ENCODE measurements around the gene HOXD10. TPM values are rescaled to one million over a fixed set of nuclear protein-coding genes. Genes with fewer than 3 reads are reported as not detected.

HOXD10 gene
- not detected for total RNA-seq

GRCh38 chr2:176115883-176116813 is at the start of gene HOXD10:
Gene HOXD10 (plus strand): TSS chr2:176116778. CDS start chr2:176116834, 56 bp downstream.

DNA sequence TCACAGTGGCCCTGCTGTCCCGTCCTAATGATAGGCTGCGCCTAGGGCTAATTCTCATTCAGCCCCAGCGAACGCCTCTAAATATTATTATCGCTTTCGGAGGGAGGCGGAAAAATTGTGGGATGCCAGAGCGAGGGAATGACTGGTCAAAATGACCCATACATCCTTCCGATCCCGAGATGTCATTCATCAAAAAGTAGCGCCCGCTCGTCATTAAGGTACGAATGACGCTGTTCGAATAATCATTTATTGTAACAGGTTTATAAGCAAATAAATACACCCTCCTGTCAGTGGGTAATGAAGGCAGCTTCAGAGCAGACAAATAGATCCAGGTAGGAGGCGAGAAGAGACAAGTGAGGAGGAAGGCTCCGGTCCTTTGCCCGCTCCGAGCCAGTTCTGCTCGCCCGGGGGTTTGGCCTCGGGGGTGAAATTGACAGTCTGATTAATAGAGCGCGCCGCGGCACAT is 32.7 kb upstream of the HOXD10 start, which contains the start of gene EVX2:
EVX2 (minus strand) TSS at position 167 of the 466 bp plus-strand sequence. CDS start 186 bp downstream, outside the sequence.

DNA sequence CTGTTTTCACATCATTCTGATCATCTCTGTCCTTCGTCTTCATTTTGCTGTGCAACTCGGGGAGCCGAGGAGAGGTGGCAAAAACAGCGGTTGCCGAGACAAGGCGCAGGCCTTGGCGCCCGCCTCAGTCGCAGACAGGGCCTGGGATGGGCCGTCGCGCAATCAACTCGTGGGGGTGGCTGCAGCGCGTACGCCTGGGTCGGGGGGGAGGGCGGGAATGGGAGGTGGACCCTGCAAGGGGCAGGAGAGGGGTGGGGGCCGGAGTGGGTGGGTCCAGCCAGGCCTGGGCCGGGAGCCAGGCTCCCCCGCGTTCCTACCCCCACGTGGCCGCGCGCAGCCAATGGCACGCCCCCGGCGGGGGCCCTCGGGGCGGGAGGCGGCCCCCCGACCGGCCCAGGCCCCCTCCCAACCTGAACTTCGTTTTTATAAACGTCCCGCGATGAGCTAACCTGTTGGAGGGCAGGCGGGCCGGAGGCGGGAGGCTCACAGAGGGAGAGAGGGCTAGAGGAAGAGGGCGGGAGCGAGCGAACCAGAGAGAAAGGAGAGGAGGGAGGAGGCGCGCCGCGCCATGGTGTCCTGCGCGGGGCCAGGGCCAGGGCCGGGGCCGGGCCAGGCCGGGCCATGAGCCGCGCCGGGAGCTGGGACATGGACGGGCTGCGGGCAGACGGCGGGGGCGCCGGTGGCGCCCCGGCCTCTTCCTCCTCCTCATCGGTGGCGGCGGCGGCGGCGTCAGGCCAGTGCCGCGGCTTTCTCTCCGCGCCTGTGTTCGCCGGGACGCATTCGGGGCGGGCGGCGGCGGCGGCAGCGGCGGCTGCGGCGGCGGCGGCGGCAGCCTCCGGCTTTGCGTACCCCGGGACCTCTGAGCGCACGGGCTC is 24.1 kb upstream of the HOXD10 start, which contains the start of gene HOXD13:
HOXD13 (plus strand) TSS at position 452 of the 875 bp plus-strand sequence; CDS start at position 622, 170 bp downstream.

DNA sequence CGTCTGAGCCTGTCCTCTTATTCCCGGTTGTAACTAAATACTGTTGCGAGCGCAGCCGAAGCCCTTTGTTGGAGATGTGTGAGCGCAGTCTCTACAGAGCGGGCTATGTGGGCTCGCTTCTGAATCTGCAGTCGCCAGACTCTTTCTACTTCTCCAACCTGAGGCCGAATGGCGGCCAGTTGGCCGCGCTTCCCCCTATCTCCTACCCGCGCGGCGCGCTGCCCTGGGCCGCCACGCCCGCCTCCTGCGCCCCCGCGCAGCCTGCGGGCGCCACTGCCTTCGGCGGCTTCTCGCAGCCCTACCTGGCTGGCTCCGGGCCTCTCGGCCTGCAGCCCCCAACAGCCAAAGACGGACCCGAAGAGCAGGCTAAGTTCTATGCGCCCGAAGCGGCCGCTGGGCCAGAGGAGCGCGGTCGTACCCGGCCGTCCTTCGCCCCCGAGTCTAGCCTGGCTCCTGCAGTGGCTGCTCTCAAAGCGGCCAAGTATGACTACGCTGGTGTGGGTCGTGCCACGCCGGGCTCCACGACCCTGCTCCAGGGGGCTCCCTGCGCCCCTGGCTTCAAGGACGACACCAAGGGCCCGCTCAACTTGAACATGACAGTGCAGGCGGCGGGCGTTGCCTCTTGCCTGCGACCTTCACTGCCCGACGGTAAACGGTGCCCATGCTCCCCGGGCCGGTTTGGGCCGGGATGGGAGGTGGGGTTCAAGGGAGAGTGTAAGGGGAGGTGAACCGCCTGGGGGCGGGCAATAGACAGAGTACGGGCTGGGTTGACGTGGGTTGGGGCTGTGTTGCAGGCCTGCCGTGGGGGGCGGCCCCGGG is 16.6 kb upstream of the HOXD10 start, which contains the start of gene HOXD12:
HOXD12 (plus strand) TSS at position 68 of the 819 bp plus-strand sequence; CDS start at position 75, 7 bp downstream.

GRCh38 chr2:176106581-176107539 is 9.7 kb upstream of the HOXD10 start, which contains the start of gene HOXD11:
Gene HOXD11 (plus strand): TSS chr2:176107280. CDS start chr2:176107356, 76 bp downstream.

DNA sequence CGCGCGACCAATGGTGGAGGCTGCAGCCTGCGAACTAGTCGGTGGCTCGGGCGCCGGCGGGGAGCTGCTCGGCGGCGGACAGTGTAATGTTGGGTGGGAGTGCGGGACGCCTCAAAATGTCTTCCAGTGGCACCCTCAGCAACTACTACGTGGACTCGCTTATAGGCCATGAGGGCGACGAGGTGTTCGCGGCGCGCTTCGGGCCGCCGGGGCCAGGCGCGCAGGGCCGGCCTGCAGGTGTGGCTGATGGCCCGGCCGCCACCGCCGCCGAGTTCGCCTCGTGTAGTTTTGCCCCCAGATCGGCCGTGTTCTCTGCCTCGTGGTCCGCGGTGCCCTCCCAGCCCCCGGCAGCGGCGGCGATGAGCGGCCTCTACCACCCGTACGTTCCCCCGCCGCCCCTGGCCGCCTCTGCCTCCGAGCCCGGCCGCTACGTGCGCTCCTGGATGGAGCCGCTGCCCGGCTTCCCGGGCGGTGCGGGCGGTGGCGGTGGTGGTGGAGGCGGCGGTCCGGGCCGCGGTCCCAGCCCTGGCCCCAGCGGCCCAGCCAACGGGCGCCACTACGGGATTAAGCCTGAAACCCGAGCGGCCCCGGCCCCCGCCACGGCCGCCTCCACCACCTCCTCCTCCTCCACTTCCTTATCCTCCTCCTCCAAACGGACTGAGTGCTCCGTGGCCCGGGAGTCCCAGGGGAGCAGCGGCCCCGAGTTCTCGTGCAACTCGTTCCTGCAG is 6.3 kb downstream of the HOXD10 start, which contains the start of gene HOXD9:
HOXD9 (plus strand) TSS at position 37 of the 728 bp plus-strand sequence; CDS start at position 87, 50 bp downstream.

GRCh38 chr2:176128982-176129796 is 12.6 kb downstream of the HOXD10 start, which contains the start of gene HOXD8:
Gene HOXD8 (plus strand): TSS chr2:176129705. CDS start chr2:176130367, 662 bp downstream.

DNA sequence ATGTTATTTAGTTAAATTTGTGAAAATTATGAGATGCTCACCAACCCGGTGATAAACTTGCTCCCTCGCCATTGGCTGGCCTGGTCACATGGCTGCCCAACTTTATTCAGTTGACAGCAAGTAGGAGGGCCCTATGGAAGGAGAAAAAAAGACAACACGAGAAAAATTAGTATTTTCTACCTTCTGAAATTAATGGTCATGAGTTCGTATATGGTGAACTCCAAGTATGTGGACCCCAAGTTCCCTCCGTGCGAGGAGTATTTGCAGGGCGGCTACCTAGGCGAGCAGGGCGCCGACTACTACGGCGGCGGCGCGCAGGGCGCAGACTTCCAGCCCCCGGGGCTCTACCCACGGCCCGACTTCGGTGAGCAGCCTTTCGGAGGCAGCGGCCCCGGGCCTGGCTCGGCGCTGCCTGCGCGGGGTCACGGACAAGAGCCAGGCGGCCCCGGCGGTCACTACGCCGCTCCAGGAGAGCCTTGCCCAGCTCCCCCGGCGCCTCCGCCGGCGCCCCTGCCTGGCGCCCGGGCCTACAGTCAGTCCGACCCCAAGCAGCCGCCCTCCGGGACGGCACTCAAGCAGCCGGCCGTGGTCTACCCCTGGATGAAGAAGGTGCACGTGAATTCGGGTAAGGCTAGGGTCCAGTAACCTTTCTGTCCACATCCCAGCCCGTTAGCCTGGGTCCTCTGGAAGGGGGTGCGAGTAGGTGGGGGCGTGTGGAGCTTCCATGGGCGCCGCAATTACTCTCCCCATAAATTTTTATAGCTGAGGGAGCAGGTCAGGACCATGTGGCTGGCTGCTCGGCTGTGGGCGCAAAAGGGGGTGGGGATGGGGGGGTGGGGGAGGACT is 35.1 kb downstream of the HOXD10 start, which contains the start of gene HOXD4:
HOXD4 (plus strand) TSS at position 109 of the 846 bp plus-strand sequence; CDS start at position 193, 84 bp downstream.

DNA sequence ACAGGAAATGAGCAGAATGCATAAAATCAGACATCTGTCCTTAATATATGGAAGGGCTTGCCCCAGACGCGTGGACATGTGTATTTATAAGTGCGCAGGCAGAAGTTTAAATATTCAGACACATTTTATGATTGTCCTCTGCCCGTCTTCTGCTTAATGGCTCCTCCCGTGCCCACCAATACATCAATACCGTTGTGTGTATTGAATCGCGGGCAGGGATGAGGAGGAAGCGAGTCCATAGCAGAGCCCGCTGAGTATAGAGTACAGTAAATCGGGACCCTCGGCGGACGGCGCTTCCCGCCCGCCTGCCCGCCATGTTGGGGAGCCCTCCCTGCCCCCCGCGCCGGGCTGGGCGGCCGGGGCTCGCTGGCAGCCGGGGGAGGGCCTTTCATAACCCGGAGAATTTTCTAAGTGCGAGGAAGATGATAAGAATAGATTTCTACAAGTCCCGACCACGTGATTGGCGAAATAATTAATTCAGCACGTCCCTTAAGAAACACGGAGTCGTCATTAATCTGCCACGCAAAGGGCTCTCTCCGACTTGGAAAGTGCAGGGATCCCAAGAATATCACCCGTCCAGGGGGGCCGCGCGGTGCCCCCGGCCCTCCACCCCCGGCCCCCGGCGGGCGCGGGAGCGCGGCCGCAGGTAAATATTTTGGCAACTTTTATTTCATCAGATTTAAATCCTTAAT is 40.4 kb downstream of the HOXD10 start, which contains the start of gene HOXD3:
HOXD3 (plus strand) TSS at position 501 of the 692 bp plus-strand sequence. CDS start 11,808 bp downstream, outside the sequence.

Small RNA genes within 50 kb of the gene (small RNA-seq; reads per million reads assigned to genes)
- gene MIR10B = 251 reads per million, percentile 98 among the genes with 10 or more reads in this experiment

Other genes with a start within 250 kb of the HOXD10 start
- 76.8 TPM for gene LNPK, start 114.5 kb upstream of the HOXD10 start, total RNA-seq
- gene EVX2, start 32.8 kb upstream of the HOXD10 start, total RNA-seq = not detected
- gene HOXD13, start 24.1 kb upstream of the HOXD10 start, total RNA-seq = not detected
- gene HOXD12, start 17.0 kb upstream of the HOXD10 start, total RNA-seq = not detected
- gene HOXD11, start 9.5 kb upstream of the HOXD10 start, total RNA-seq = not detected
- not detected for gene HOXD9, start 5.9 kb downstream of the HOXD10 start, total RNA-seq
- not detected for gene HOXD8, start 12.9 kb downstream of the HOXD10 start, total RNA-seq
- gene HOXD4, start 34.8 kb downstream of the HOXD10 start, total RNA-seq = not detected
- not detected for gene HOXD3, start 40.5 kb downstream of the HOXD10 start, total RNA-seq
- not detected for gene HOXD1, start 71.9 kb downstream of the HOXD10 start, total RNA-seq
- gene MTX2, start 152.7 kb downstream of the HOXD10 start, total RNA-seq = 55.6 TPM